Measurements from ENCODE around the gene HBA1. TPM values are rescaled to one million over a fixed set of nuclear protein-coding genes. Genes with fewer than 3 reads are reported as not detected.

The HBA1 gene
- total and polyA plus RNA-seq, 2 of the 4 experiments (the other 2 are of a cell fraction) = 0.21 TPM; not detected in 1

- Histone ChIP-seq H4K8ac (ENCODE audit: low read depth in 2 of 2, low read length in 2 of 2) (no peak overlapping the region), H3K56ac (ENCODE audit: extremely low read depth, insufficient read depth, low read length) (no peak overlapping the region), H3K36me3 (ENCODE audit: control insufficient read depth, insufficient read depth, low read length) (no peaks in the 10 kb centered on the region), H3K18ac (ENCODE audit: low read depth, low read length) (no peak overlapping the region), H3K23ac (ENCODE audit: low read depth, low read length) (no peak overlapping the region), H3K4me1 (ENCODE audit: control insufficient read depth, insufficient read depth, low read length) (peaks cover 4% of the 10 kb centered on the region; the same call in 1 of the 2 replicates), H3K14ac (replicated peaks; ENCODE audit: low read depth, low read length) (no peak overlapping the region), H3K9me1 (ENCODE audit: insufficient read depth, low read length) (peaks cover 4% of the 10 kb centered on the region; the same call in 1 of the 2 replicates), H3K27me3 (ENCODE audit: control insufficient read depth, insufficient read depth, low read length) (no peaks in the 10 kb centered on the region), H2AK5ac (ENCODE audit: low read depth, low read length) (no peak overlapping the region), H2AFZ (replicated peaks; ENCODE audit: low read length, poor library complexity) (no peak overlapping the region), H3K4me2 (ENCODE audit: low read depth, low read length) (no peak overlapping the region), H3K4ac (ENCODE audit: low read depth, low read length) (no peak overlapping the region), H4K5ac (ENCODE audit: low read depth, low read length) (no peak overlapping the region), H3K9ac (ENCODE audit: low read depth, low read length) (no peak overlapping the region), H4K91ac (ENCODE audit: insufficient read depth, low read depth, low read length) (no peak overlapping the region), H3K4me3 (ENCODE audit: insufficient read depth, low read depth, low read length) (no peak overlapping the region), H2BK15ac (ENCODE audit: low read depth, low read length) (no peak overlapping the region), H2BK5ac (ENCODE audit: low read depth, low read length, poor library complexity, severe bottlenecking) (no peak overlapping the region), H3K9me3 (ENCODE audit: control insufficient read depth, insufficient read depth, low read length) (no peaks in the 10 kb centered on the region), H3K79me1 (ENCODE audit: low read depth in 1 of 2, low read length in 2 of 2) (peaks cover 5 to 16% of the 10 kb centered on the region in 2 experiments), H2BK20ac (ENCODE audit: low read depth, low read length) (no peak overlapping the region), H3K27ac (ENCODE audit: insufficient read depth, low read length) (no peak overlapping the region), H2BK120ac (ENCODE audit: low read depth, low read length) (no peak overlapping the region), H2AK9ac (replicated peaks; ENCODE audit: low read depth, low read length, poor library complexity) (no peak overlapping the region), H4K20me1 (ENCODE audit: insufficient read depth, low read length) (no peaks in the 10 kb centered on the region)
- no peak for DNase-seq
- intact Hi-C loops (cut with micrococcal nuclease) (no loop called here), in situ Hi-C loops (cut with MboI; ENCODE audit: low sequenced_read_pairs) (no loop called here), dilution Hi-C loops (cut with HindIII; ENCODE audit: low sequenced_read_pairs, unreplicated experiment) (no loop called here)
- no peak for TF ChIP-seq MXI1 (IDR thresholded peaks at IDR 0.05; ENCODE audit: borderline replicate concordance, low read depth, low read length)
- no peak for TF ChIP-seq CEBPB (IDR thresholded peaks at IDR 0.05; ENCODE audit: low read depth, low read length)
- TF ChIP-seq CHD1 (IDR thresholded peaks at IDR 0.05; ENCODE audit: low read depth, low read length) = no peak
- TF ChIP-seq CTCF (conservative IDR thresholded peaks at IDR 0.05; ENCODE audit: low read depth, low read length) = no peak
- TF ChIP-seq ELK1 (IDR thresholded peaks at IDR 0.05; ENCODE audit: borderline replicate concordance, low read depth, low read length) = no peak
- ATAC-seq (ENCODE audit: low read depth) = no peak
- BruUV-seq (replicated peaks) = no TSS peak
- CTCF ChIA-PET = no interaction called here
- POLR2A ChIA-PET (ENCODE audit: unreplicated experiment) = no interaction called here
- 50% methylated on average over 1 of the region's 10 CpGs; no CpG with 5 or more reads in 1 of the 2 experiments for WGBS, 2 experiments (ENCODE audit: extremely low coverage in 2 of 2, insufficient read length in 1 of 2)
These were observed 36.2 kb upstream of the HBA1 start for GRCh38 chr16:140175-140857.
